GM19240 (cell line): ENCODE measurements around the gene EGFL7.
A peak's percentile ranks its signal among the peaks of the same experiment; 100 is the strongest.
"Not testable (repeated sequence)": the region's sequence is repeated elsewhere in the genome, so short reads cannot be mapped to it uniquely, and the experiment has no call there.

ENCODE experiments used
- DNase-seq: peaks from one replicate; pipeline ENCODE4 v3.0.0; 2011; ENCODE audit warnings: low spot score; ENCODE audit not compliant: insufficient read length

The EGFL7 gene

GRCh38 chr9:136624184-136624951 lies 38.3 kb upstream of the EGFL7 start:
- no peak for DNase-seq

DNA sequence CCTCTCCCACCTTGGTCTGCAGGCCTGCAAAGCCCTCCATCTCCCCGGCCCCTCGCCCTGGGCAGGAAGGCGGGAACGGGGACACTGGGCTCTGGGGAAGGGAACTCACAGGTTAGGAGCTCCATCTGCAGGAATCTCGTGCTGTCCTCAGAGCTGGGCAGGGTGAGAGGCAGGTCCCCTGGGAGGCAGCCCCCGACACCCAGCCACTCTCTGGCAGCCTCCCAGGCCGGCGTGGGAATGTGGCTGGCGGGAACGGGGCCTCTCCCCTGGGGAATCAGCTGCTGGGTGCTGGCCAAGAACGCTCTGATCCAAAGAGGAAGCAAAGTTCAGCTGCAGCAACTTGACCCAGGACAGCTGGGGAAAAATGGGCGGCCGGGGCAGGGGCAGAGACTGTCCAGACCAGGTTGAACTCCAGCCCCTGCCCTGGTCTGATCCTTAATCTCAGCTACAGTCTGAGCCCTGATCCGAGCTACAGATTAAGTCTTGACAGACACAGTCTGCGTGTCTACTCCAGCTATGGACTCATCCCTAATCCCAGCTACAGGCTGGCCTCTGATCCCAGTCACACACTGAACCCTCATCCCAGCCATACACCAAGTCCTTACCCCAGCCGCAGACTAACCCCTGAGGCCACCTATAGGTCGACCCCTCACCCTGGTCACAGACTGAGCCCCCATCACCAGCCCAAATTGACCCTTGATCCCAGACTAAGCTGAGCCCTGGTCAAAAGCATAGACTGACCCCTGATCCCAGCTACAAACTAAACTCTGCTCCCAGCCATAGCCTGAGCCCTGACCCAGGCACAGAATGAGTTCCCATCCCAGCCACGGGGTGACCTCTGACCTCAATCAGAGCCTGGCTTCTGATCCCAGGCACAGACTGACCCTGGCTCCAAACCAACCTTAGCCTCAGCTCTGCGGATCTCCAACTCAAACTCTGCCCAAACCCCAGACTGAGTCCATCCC lies 37.3 kb upstream of the EGFL7 start:
- DNase-seq: no peak

DNA sequence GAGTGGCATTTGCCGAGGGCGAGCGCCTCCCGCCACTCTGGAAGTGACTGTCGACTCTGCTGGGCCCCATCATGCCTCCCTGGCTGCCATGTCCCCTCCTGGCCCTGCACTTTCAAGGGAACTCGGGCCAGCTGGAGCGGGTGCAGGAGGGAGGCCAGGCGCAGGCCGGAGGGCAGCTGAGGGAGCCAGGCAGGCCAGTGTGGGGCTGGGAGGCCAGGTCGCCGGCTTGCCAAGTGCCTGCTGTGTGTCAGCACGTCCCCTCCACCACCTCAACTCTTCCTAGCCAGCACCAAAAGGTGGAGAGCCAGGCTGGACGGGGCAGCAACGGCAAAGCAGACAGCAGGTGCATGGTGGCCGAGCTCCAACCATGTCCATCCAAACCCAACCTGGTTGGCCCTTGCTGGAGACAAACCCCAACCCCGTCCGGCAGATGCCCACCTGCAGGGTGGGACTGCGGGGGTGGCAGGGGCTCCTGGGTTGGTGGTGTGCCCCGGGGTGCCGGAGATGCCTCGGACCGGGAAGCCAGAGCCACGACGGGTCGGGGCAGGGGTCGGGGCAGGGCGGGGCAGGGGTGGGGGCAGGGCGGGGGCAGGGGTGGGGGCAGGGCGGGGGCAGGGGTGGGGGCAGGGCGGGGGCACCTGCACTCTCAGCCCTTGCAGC lies 36.5 kb upstream of the EGFL7 start:
- DNase-seq: no peak

DNA sequence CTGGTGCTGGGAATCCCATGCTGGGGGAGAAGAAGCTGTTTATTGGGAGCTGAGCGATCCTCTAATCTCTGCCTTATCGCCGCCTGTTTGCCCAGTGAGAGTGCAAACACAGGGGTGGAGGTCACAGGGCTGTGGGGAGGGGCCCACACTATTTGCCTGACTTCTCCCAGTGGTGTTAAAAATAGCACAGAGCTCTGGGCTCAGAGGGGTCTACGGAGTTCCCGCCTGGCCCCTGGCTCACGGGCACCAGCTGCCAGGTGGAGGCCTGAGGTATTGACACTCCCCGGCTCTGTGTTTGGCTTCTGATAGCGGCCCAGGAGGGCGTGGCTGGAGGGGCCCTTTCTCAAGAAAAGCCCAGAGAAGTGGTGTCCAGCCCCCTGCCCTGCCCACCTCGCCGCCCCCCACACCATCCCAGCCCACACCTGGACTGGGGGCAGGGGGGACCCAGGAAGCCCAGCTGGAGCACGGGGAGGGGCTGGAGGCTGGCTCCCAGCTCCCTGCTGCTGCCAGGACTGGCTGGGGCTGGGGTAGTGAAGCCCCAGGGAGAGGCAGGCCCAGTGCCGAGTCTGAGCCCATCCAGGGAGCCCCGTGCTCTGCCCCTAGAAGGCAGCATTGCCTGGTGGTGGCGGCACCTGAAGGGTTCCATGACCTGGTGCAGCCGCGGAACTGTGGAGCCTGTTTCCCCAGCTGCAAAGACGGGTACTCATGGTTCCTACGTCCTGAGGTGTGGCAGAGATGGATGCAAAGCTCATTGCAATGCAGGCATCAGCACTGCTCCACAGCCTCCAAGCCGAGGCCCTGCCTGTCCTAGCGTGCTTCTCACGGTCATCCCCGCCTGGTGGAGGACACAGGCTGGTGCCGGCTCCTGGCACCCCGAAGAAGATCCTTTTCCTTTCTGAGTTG lies 35.7 kb upstream of the EGFL7 start:
- DNase-seq: no peak

- DNase-seq: no peak
Measured at GRCh38 chr9:136627703-136628102, 35.0 kb upstream of the EGFL7 start.

DNA sequence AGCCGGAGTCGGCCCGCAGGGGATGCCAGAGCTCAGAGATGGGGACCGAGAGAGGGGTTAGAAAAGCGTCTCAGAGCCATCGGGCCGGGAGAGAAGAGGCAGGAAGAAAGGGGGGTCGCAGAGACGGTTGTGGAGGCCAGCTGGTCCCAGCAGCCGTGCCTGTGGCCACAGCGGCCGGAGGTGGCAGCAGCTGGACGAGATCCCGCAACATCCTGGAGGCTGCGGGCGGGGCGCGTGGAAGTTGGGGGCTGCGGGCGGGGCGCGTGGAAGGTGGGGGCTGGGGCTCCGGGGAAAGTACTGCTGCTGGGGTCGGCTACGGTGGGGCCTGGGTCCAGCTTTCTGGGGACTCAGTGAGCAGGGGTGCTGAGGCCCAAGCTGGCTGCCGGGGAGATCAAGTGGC lies 34.4 kb upstream of the EGFL7 start:
- DNase-seq: no peak

DNA sequence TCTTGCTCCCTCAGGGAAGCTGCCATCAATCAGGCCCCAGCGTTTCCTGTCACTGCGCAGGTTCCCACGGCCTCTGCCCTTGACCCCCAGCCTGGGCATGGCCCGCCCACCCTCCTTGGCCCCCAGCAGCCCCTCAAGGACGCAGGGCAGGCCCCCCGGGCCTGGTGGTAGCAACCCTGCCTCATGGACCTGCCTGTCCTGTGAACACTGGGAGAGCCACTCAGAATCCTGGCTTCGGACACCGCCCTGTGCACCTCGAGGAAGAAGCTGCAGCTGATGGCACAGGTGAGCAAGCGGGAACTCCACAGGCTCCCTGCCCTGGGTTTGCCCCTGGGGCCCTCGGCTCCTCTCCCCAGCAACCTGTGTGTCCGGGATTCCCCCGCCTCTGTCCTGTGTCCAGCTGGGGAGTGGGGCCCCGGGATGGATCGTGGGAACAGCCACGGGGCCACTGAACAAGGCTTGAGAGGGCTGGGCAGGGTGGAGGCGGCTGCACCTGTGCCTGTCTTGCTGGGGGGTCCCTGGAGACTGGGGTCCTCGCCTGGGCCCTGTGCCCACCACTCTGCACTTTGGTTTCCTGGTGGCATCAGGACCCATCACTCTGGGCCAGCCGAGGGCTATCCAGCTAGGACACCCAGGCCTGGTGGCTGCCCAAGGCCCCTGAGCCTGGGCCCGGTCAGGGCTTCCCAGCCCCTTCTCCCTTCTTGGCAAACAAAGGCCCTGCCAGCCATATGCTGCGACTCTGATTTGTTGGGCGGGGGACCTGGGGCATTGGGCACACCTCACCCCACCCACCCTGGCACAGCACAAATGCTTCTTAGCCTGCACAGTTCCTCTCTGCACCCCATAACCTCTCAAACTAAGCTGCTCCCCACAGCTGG lies 33.5 kb upstream of the EGFL7 start:
- no peak for DNase-seq

DNA sequence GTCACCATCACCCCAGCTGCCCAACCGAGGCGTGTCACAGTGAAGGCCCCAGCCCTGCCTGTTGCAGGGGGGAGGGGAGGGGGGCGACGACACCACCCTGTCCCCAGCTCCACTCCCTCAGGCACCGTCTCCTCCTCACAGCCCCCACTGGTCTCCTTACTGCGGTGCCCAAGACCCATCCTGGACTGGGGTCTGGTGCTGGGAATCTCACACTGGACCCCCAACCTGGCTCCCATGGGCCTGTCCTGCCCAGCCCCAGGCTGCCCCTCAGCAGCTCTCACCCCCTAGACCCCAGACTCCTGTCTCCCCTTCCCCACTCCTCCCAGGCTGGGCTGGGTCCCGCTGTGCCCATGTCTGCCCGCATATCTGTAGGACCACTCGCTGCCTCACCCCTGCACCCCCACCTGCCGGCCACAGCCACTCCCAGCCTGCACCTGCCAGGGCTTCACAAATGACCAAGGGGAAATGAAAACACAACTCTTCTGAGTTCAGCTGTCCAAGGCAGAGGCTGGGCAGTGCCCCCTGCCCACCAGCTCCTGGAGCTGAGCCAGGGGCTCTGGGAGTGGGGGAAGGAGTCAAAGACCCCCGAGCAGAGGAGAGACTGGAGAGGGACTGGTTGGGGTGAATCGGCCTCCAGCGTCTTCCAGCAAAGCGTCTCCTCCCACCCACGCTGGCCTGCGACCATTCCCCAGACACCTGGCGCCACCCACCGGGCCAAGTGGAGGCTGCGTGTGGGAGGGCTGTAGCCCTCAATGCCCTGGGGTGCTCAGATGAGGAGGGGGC lies 32.6 kb upstream of the EGFL7 start:
- peak; percentile 68 for DNase-seq

DNA sequence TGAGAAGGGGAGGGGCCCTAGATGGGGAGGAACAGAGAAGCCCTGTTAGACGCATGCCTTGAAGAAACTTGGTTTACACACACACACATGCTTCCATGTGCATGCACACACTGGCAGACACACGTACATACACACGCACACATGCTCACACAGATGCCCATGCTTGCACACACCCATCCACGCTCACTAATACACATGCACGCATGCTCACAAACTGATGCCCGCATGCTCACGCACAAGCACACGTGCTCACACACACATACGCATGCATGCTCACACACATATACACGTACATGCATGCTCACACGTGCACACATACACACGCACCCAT lies 32.1 kb upstream of the EGFL7 start:
- DNase-seq: no peak

GRCh38 chr9:136631038-136632000 lies 31.4 kb upstream of the EGFL7 start:
- DNase-seq: peak; percentile 77

DNA sequence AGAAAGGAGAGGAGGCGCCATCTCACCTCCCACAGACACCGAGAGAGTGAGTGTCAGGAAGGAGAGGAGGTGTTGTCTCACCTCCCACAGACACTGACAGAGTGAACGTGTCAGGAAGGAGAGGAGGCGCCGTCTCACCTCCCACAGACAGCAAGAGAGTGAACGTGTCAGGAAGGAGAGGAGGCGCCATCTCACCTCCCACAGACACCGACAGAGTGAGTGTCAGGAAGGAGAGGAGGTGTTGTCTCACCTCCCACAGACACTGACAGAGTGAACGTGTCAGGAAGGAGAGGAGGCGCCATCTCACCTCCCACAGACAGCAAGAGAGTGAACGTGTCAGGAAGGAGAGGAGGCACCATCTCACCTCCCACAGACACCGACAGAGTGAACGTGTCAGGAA lies 30.6 kb upstream of the EGFL7 start:
- DNase-seq: not testable (repeated sequence)

DNA sequence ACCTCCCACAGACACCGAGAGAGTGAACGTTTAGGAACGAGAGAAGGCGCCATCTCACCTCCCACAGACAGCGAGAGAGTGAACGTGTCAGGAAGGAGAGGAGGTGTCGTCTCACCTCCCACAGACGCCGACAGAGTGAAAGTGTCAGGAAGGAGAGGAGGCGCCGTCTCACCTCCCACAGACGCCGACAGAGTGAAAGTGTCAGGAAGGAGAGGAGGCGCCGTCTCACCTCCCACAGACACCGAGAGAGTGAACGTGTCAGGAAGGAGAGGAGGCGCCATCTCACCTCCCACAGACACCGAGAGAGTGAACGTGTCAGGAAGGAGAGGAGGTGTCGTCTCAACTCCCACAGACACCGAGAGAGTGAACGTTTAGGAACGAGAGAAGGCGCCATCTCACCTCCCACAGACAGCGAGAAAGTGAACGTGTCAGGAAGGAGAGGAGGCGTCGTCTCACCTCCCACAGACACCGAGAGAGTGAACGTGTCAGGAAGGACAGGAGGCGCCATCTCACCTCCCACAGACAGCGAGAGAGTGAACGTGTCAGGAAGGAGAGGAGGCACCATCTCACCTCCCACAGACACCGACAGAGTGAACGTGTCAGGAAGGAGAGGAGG lies 30.1 kb upstream of the EGFL7 start:
- DNase-seq: not testable (repeated sequence)

GRCh38 chr9:136634904-136635303 lies 27.8 kb upstream of the EGFL7 start:
- no peak for DNase-seq

- no peak for DNase-seq
Measured at GRCh38 chr9:136640171-136641111, 22.3 kb upstream of the EGFL7 start.

GRCh38 chr9:136642439-136642921 lies 20.2 kb upstream of the EGFL7 start:
- DNase-seq: no peak

DNA sequence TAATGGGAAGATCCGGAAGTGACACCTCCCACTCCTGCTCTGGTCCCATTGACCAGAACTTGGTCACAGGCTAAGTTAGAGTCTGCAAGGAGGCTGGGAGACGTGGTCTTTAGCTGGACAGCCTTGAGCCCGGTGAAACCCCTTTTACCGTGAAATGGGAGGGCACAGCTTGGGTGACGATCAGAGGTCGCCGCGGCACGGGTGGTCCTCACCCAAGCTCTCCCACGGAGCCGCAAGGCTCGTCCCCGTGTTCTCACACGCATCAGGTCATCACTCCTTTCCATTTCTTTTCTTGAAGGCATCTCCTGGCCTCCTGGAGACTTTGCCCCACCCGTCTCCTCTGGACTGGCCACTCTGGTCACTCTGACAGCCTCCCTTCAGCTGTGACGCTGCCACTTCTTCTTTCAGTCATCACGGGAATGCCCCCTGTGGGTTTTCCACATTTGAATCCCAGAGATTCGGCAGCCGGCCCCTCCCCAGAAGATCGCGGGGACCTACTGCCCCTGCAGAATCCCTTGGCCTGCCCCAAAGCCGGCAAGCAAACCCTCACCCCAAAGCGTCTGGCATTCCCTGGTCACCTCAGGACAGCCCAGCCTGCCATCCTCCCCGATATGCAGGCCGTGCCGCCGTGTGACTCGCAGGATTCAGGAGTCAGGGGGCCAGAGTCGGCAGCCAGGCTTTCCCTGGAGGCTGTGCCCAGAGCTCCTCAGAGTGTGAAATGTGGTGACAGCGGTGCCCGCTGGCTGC lies 18.9 kb upstream of the EGFL7 start:
- DNase-seq: no peak
